NCI-H345 (cell line): Measurements from ENCODE around the gene MINDY1.
A peak's percentile ranks its signal among the peaks of the same experiment; 100 is the strongest.

Experiments used
- DNase-seq: peaks from one replicate; lab custom pipeline; 2025; lab: John Stamatoyannopoulos, UW

MINDY1 gene

DNA sequence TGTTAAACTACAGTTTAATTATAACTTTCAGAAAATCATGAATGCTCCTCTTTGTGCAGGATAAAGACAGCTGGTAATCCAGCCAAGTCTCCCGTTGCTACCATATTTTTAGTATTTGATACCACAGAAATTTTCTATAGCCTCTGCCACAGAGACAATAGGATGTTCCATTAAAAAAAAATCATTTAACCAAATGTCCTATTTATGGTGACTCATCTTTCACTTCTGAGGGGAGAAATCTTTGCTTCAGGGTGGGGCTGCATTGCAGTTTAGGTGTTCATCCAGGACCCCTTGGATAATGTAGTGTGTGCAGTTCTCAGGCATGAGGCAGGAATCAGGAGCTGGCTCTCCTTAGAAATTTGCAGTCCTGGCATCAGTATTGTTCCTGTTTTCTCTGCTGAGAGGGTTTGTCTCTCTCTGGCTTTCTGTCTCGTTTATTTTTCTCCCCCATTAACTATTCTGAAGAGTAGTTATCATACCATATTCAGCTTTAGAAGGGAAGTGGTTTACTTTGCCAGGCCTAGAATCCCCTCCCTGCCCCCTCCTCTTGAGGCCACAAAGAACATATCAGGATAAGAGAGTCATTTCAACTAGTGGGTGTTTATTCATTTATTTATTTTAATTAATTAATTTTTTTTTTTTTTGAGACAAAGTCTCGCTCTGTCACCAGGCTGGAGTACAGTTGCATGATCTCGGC, 4.6 kb upstream of the MINDY1 start:
- no peak for DNase-seq

DNA sequence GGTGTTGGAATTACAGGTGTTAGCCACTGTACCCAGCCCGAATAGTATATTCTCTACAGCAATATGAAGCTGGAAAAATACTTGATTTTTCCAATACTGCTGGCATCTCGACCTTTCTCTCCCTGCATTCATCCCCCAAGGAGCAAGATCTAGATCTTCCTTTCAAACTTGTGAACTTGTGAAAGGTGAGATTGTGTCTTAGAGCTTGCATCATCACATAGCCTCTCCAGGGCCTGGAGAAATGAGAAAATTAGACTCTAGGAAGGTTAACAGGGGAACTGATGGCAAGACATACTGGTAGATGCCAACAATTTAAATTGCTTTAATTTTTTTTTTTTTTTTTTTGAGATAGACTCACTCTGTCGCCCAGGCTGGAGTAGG, 3.6 kb upstream of the MINDY1 start:
- DNase-seq = no peak

DNA sequence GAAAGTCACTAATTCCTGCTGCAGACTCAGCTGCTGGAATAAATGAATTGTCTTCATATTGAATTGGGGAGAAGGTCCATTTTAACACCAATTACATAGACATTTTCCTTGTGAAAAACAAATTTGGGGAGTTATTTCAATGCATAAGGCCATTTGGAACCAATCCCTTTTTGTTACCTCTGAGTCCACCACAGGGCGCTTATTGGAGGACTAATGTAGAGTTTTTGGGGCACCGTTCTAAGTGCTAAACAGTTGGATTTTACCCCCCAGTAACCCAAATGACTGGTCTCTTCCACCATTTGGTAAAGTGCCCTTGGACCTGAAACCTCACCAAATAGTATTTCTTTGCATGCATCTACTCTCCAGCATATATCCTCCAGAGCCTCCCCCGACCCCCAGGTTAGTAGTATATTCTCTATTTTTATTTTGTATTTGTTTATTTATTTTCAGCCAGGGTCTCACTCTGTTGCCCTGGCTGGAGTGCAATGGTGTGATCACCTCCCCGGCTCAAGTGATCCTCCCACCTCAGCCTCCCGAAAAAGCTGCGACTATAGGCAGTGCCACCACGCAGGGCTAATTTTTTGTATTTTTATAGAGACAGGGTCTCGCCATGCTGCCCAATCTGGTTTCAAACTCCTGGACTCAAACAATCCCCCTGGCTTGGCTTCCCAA, 3.1 kb upstream of the MINDY1 start:
- DNase-seq = no peak

DNA sequence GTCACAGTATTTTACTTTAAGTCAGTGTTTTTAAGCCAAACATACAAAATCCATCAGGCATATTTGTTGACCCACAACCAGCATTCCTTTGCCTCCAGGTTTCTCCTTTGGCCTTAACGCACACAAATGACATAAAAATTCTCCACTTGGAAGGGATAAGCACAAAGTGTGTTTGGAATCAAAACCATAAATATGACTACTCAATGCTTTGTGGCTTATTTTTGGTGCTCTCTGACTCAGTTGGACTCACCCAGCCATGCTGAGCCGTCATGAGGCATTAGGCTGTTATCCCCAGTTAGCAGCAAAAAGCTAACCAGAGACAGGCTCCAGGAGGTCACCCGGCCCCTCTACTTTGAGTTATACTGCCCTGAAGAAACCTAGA, 2.5 kb upstream of the MINDY1 start:
- DNase-seq = no peak

DNA sequence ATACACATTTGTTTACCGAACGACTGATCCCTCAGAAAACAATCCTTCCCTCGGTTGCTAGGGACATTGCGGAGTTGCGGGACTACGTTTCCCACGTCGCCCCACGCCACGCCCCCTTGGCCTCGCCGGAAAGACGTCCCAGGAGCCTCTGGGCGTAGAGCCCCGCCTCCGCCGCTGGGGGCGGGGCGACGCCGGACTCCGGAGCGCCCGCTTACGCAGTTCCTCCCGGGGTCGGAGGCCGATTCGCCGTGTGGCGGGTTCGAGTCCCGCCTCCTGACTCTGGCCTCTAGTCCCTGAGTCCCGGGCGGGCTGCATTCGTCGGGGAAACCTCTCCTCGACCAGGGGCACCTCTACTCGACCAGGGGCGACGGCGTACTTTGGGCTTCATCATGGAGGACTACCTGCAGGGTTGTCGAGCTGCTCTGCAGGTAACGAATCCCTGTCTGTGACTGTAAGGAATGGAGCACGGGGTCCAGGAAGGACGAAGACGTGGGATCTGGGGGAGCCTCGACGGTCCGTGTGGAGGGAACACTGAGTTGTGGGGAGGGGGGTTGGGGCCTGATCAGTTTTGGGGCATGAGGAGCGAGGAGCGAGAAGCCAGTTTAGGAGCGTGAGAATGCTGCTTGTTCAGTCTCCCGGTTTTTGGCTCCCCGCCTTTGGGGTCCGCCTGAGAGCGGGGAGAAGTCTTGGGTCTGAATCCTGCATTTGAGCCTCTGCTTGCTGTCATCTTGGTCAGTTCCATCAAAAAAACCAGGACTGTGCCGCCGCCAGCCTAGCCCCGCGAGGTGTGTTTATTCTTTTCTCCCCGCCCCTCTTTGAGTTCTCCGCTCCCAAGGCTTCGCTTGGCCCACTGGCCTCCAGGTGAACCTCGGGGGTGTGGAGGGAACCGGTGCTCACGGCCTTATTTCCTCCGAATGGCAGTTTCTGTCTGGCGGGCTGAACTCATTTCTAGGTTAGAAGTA, 1.8 kb upstream of the MINDY1 start, which contains the start of gene PRUNE1:
PRUNE1 (plus strand) TSS at position 206 of the 962 bp plus-strand sequence; CDS start at position 390, 184 bp downstream.
- peak; percentile 100 for DNase-seq

DNA sequence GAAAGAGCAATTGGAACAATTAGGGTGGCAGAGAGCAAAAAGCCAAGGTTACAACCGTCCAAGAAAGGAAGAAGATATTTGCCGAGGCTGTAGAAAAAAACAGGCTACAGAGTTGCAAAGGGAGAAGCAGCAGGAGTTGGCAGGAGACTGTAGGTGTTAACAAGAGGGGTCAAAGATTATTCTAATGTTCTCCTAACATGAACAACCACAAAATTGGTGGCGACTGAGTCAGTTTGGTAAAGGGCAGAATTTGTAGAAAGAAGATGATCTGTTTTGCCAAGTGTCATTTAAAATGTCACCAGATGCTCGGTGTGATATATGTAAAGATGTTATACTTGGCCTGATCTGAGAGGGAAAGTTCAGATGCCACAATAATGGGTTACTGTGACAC, 1.1 kb upstream of the MINDY1 start:
- DNase-seq = no peak

DNA sequence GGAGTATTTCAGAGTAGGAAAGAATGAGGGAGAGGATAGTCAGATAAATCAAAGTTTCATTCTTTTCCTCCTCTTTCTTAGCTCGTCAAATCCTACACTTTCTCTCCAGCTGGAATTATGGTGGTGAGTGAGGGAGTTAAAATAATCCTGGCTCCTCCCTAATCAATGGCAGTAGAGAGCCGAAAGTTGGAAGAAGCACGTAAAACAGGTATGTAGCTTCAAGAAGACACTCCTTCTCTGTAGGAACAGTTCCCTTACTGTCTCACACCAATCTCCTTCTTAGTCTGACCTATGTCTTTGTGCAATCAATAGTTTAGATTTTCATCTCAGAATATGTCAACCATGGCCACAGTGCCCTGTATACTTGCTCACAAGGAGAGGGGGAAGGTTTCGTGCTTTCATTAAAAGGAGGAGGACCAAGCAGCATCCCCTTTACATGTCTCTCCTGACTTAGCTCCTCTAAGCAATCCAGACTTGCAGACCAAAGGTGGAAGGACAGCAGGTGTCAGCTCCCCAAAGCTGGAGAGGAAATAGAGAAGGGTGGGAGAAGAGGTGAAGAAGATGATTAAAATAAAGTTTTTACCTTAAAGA, 878 bp downstream of the MINDY1 start:
- no peak for DNase-seq

DNA sequence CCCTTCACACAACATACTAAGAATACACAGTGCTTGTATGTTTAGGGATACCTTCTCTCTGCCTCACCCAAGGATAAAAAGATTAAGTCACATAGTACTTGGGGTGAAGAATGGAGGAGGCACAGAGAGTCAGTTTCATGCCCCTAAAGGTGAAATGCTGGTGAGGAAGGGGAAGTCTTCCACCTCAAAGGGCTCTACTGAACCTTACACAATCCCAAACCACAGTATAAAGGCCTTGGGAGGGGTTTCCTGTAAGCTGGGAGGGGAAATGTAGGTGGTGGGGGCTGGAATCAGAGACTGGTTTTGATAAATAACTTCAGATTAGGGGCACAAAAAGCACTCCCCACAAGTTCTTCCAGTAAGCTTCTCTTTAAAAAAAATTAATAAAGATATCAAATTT, 3.5 kb downstream of the MINDY1 start:
- no peak for DNase-seq

DNA sequence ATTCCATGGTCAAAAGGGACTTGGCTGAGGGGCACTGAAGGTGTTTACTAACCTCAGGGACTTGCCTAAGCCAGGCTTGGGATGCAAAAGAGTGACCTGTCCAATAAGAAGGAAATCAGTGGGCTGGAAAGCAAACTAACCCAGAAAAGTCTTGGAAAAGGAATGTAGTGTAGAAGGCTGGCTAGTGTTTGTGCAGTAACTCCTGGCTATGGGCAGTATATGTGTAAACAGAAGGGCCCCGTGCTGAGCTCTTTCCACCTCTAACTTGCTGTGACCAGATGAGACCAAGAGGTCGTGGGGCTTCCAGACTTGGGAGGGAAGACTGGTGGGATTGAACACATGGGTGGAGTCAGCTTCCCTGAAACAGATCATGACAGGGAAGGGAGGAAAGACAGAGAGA, 4.1 kb downstream of the MINDY1 start:
- DNase-seq = no peak

DNA sequence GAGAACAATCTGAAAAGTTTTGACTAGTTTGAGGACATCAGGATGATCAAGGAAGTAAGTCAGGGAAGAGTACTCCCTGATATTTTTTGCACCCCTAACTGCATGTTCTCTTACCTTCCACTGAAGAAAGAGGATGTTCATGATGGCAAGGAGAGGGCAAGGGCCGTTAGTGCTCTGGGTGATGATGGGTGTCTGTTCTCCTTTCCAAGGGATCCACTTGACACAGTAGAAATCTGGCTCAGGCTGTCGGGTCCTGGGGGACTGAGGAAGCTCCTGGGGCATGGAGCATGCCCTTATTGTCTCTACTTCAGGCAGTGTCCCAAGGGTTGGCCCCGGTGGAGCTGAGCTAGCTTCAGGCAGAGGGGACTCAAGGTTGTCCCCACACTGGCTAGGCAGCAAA, 4.7 kb downstream of the MINDY1 start:
- DNase-seq = no peak

DNA sequence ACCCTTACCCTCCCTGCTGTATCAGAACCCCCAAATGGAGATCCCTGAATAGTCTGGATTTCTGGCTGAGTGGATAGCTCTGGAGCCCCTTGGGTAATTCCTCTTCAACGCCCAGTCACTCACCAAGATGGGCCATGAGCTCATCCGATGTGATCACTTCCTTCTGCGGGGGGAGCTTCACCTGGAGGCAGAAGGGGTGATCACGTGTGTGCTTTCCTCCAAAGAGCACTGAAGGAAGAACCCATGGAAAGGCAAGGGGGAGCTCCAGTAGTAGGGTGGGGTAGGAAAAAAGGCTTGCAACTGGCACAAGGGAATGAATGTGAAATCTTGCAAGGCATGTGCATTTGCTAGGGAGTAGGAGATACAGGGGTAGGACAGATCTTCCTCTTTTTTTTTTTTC, 5.1 kb downstream of the MINDY1 start:
- DNase-seq = no peak

DNA sequence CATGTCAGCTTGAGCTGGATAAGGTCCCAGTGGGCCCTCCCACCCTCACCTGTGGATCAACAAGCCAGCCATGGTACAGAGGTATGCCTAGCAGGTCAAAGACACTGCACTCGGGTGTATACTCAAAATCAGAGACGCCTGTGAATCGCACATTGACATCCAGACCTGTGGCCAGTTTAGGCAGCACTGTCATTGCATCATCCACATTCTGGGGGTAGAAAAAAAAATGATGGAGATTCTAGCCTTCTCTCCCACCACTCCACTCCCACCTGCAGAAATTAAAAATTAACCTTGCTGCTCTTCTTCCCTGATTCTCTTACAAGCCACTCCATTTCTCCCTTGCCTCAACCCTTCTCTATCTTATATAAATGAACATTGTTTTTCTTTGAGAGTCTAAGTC, 6.3 kb downstream of the MINDY1 start:
- no peak for DNase-seq

DNA sequence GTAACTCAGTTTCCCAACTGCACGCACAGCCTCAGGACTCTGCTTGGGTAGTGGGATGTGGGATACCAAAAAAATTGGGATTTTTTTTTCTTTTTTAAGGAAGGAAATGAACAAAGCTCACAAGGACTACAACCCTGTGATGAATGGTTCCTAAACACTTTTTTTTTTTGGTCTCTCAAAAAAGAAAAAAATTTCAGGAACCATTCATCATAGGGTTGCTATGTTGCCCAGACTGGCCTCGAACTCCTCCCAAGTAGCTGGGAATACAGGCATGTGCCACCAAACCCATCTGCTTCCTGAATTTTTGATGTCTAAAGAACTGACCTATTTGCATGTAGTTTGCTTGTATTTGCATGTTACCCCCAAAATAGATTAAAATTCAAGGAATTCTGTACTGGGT, 6.8 kb downstream of the MINDY1 start:
- no peak for DNase-seq

DNA sequence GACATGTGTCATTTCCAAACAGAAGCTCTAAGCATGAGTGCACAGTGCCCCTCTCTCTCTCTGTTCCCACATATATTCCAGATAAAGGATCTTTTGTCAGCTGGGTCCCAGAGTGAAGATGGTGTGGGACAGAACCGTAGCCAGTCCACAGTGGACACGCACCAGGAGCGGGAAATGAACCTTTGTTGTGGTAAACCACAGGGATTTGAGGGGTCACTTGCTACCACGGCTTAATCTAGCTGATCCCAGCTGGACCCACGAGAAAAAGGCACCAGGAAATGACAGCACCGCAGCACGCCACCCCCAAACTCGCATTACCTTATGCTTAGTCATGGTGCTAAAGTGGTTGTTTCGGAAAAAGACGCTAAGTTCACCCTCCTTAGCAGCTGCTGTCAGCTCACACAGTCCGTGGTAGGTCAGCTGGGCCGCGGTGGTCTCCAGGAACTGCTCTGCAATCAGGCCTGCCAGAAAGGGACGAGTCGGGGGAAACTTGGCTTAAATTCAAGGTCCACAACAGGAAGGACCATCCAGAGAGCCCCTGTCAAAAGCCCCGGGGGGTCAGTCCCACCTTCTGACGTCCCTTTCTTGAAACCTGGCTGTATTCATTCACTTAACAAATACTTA, 7.5 kb downstream of the MINDY1 start:
- DNase-seq = no peak

DNA sequence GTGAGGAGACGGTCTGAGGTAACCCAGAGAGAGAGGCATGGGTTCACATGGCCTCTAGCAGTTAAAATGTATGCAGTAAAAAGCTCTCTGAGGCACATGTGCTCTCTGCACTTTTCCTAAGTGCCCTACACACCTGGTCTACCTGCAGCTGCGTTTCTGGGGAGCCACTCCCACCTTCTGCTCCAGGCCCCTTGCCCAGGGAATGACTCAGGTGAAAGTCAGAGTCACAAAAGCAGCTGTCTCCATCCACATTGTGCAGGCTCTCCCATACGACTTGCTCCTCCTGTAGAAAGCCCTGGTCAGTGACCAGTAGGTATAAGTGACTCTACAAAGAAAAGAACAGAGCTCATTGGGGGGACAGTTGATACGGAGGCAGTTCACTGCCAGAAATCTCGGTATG, 8.8 kb downstream of the MINDY1 start:
- DNase-seq = no peak

DNA sequence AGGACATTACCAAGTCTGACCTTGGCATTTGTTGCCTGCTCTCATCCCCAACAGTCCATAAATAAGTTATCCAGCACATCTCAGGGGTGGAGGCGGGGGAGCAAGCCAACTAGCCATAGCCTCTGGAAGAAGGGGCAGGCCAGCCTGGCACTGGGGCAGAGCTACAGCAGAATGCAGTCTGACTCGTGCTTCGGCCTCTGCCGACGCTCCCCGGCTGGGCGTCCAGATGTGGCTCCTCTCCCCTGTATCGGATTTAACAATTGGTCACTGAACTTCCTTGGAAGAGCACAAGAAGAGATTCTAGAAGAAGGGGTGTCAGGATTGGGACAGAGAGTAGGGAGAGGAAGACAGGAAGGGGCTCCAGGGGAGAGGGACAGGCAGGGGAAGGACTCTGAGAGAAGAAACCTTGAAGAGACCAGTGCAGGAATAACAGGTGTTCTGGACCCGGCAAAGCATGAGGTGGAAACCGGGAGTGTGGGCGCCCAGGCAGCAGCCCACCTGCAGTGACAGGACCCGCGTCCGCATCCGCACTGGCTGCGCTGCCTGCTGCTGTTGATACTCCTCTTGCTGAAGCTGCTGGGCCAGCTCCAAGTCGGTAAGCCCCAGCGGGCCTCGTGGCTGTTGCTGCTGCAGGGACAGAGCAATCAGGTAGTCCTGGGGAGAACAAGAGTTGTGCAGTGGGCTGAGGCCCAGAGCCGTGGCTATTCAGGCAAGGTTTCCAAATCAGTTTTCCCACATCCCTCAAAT, 9.4 kb downstream of the MINDY1 start:
- no peak for DNase-seq

DNA sequence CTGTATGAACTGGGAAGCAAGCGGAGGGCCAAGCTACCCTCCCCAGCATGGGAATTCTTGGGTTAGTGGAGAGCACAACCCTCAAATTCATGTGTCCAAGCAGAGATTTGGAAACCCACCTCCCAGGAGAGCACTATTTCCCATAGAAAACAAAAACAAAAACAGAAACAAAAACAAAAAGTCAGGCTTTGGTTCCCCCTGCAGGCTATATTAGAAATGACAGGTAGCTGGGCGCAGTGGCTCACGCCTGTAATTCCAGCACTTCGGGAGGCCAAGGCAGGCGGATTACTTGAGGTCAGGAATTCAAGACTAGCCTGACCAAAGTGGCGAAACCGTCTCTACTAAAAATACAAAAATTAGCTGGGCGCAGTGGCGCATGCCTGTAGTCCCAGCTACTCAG, 10.8 kb downstream of the MINDY1 start:
- DNase-seq = peak; percentile 57

DNA sequence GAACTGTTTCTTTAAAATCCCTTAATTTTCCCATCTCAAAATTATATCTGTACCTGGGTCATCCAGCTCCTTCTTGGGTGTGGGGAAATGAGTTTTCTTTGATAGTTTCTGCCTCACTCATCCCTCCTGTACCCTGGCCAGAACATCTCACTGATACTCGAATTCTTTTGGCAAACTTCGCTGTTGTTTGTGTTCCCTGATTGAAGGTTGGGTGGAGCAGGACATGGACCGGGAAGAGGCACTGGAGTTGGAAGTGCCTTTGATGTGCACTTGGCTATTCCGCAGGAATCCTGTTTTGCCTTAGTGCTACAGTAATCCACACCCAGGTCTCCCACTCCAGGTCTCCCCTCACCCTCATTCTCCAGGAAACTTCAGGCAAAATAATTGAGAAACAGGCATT, 11.2 kb downstream of the MINDY1 start:
- no peak for DNase-seq

DNA sequence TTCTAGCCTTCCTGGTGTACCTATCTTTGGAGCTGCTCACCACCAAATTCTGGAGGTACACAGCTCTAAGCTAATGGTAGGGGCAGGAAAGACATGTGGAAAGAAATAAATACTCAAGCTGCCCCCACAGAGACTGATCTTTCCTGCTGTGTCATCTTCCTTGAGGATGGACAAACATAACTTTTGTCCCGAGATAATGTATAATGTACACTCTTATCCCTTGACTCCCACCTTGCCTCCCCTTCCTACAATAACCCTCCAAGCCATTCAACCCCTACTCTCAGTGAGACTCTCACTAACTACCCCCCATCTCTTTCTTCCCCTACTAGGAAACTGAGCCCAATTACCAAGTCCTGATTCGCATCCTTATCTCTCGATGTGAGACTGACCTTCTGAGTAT, 12.5 kb downstream of the MINDY1 start:
- DNase-seq = no peak

DNA sequence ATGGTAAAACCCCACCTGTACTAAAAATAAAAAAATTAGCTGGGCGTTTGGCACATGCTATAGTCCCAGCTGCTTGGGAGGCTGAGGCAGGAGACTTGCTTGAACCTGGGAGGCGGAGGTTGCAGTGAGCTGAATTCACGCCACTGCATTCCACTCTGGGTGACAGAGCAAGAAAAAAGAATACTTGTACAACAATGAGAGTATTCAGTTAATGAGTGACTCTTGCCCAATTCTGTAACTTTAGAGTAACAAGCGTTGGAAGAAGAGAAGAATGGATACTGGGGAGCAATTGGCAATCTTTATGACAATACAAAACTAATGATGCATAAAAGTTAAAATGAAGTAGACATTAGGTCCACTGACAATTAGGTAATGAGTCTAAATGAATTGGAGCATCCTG, 14.1 kb downstream of the MINDY1 start:
- DNase-seq = no peak

DNA sequence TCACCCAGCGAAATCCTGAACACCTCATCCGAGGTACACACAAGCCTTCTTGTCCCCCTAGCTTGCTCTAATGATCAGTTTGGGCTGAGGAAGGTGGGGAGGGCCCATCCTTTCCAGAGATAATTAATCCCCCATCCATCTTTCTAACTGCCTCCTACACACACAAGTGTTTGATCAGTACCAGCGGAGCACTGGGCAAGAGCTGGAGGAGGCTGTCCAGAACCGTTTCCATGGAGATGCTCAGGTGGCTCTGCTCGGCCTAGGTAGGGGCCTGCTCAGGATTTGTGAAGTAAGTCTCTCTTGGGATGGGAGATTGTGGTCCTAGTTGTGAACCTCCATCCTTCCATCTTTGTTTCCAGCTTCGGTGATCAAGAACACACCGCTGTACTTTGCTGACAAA, 18.8 kb downstream of the MINDY1 start:
- peak; percentile 49 for DNase-seq
